ENCODE results near the gene FAM120B.
"Not testable (repeated sequence)": the region's sequence is repeated elsewhere in the genome, so short reads cannot be mapped to it uniquely, and the experiment has no call there.

DNA sequence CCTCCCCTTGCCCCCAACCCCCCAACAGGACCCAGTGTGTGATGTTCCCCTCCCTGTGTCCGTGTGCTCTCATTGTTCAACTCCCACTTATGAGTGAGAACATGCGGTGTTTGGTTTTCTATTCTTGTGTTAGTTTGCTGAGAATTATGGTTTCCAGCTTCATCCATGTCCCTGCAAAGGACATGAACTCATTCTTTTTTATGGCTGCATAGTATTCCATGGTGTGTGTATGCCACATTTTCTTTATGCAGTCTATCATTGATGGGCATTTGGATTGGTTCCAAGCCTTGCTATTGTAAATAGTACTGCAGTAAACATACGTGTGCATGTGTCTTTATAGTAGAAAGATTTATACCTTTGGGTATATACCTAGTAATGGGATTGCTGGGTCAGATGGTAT is 28.6 kb downstream of the FAM120B start:
- TF ChIP-seq POLR2A, POLR2AphosphoS5 (IDR thresholded peaks at IDR 0.05): not testable (repeated sequence)
- TF ChIP-seq, protein P1, sequence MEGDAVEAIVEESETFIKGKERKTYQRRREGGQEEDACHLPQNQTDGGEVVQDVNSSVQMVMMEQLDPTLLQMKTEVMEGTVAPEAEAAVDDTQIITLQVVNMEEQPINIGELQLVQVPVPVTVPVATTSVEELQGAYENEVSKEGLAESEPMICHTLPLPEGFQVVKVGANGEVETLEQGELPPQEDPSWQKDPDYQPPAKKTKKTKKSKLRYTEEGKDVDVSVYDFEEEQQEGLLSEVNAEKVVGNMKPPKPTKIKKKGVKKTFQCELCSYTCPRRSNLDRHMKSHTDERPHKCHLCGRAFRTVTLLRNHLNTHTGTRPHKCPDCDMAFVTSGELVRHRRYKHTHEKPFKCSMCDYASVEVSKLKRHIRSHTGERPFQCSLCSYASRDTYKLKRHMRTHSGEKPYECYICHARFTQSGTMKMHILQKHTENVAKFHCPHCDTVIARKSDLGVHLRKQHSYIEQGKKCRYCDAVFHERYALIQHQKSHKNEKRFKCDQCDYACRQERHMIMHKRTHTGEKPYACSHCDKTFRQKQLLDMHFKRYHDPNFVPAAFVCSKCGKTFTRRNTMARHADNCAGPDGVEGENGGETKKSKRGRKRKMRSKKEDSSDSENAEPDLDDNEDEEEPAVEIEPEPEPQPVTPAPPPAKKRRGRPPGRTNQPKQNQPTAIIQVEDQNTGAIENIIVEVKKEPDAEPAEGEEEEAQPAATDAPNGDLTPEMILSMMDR (IDR thresholded peaks at IDR 0.05): not testable (repeated sequence)

All from gastroesophageal sphincter (tissue), 3 donors.